ENCODE results near the gene IRX4. TPM values are rescaled to one million over a fixed set of nuclear protein-coding genes. Genes with fewer than 3 reads are reported as not detected.

IRX4 gene
- total and polyA plus RNA-seq, 9 of the 15 experiments (the other 6 are each of a cell fraction or from before 2014, with no cell fraction given): not detected

DNA sequence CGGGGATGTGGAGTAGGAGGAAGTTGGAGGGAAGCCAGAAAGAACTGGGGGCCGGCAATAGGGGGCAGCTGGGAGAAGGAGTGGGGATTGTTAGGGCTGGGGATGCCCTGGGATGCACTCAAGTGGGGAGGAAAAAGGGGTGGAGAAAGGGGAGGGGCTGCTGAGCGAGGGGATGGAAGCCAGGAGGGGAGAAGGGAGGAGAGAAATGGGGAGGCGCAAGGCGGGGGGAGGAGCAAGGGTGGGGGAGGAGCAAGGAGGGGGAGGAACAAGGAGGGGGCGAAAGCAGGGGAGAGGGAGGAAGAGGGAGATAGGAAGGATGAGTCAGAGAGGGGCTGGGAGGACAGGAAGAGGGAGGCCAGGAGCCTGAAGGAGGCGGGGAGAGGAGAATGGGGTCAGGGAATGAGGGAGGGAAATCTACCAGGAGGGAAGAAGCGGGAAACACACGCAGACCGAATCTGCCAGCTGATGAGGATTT is 1.6 kb downstream of the IRX4 start:
- DNase-seq (ENCODE audit: extremely low read depth in 1 of 4, low spot score in 3 of 4): peak; percentile 41 to 64 (median 57)
- POLR2A ChIA-PET: no interaction called here

More for the DNA sequence above, 1.6 kb downstream of the IRX4 start:
- in situ Hi-C loops (cut with MboI): no loop called here
- no peaks in the 10 kb centered on the region for H3K36me3 ChIP-seq (ENCODE audit: control insufficient read depth, insufficient read depth, low read length)
- peaks cover 3% of the 10 kb centered on the region for H3K9me1 ChIP-seq (ENCODE audit: control insufficient read depth, insufficient read depth, low read length)
- H3K27me3 ChIP-seq (ENCODE audit: control insufficient read depth in 2 of 2, insufficient read depth in 2 of 2, low read length in 2 of 2): peaks cover 22 to 46% of the 10 kb centered on the region in 2 experiments; a peak in 4 of 5 replicates
- H3K4me2 ChIP-seq (ENCODE audit: insufficient read depth, low read length): no peak overlapping the region
- intact Hi-C loops (cut with micrococcal nuclease): no loop called here
- H4K20me1 ChIP-seq (replicated peaks; ENCODE audit: control insufficient read depth, insufficient read depth, low read length): no peaks in the 10 kb centered on the region
- 17% methylated on average over 3 of the region's 10 CpGs for WGBS (ENCODE audit: insufficient coverage, low coverage, missing lambda C conversion rate)
- no TSS peak for BruUV-seq (replicated peaks)
- peaks cover 0 to 22% of the 10 kb centered on the region in 2 experiments; a peak in 2 of 5 replicates for H3K4me1 ChIP-seq (replicated peaks in 1 of 2; ENCODE audit: control insufficient read depth in 2 of 2, insufficient read depth in 2 of 2, low read length in 2 of 2)
- ATAC-seq (no peak), FAIRE-seq (no peak)
- no peak overlapping the region for H3K4me3 ChIP-seq
- H3K27ac ChIP-seq (ENCODE audit: extremely low read depth, low read depth, low read length): no peak overlapping the region
- H2AFZ ChIP-seq (ENCODE audit: low read depth, low read length): no peak overlapping the region
- H3K9me3 ChIP-seq (replicated peaks; ENCODE audit: control insufficient read depth, insufficient read depth, low read depth, low read length): no peaks in the 10 kb centered on the region
- no peaks in the 10 kb centered on the region for H3K79me2 ChIP-seq (ENCODE audit: control insufficient read depth, insufficient read depth, low read length)
- TF ChIP-seq ZC3H4 (CRISPR knock-in tag; IDR thresholded peaks at IDR 0.05; ENCODE audit: borderline replicate concordance) (no peak), NFIC (IDR thresholded peaks at IDR 0.05) (peak; percentile 58; the same call in 1 of the 2 replicates), ZBTB7A (IDR thresholded peaks at IDR 0.05; ENCODE audit: borderline replicate concordance, control insufficient read depth, low read depth, low read length) (no peak), ZNF347 (CRISPR knock-in tag; IDR thresholded peaks at IDR 0.05; ENCODE audit: low read depth) (no peak), PRMT5 (CRISPR knock-in tag; IDR thresholded peaks at IDR 0.05) (no peak), JUND (IDR thresholded peaks at IDR 0.05; ENCODE audit: borderline replicate concordance, low read depth, low read length) (peak; percentile 55), JUND (tag; IDR thresholded peaks at IDR 0.05; ENCODE audit: borderline replicate concordance, low read depth, low read length) (no peak; the same call in 2 of the 3 replicates), DPF2 (IDR thresholded peaks at IDR 0.05) (peak; percentile 27; the same call in 1 of the 2 replicates), EGR1 (conservative IDR thresholded peaks at IDR 0.05) (peak; percentile 73)
- TF ChIP-seq, protein P1, sequence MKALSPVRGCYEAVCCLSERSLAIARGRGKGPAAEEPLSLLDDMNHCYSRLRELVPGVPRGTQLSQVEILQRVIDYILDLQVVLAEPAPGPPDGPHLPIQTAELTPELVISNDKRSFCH (CRISPR knock-in tag; IDR thresholded peaks at IDR 0.05): no peak
- TF ChIP-seq, protein P1 (tag; IDR thresholded peaks at IDR 0.05): no peak
- TF ChIP-seq, protein P2, sequence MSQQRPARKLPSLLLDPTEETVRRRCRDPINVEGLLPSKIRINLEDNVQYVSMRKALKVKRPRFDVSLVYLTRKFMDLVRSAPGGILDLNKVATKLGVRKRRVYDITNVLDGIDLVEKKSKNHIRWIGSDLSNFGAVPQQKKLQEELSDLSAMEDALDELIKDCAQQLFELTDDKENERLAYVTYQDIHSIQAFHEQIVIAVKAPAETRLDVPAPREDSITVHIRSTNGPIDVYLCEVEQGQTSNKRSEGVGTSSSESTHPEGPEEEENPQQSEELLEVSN (IDR thresholded peaks at IDR 0.05; ENCODE audit: borderline replicate concordance in 1 of 2, extremely low read depth in 1 of 2, insufficient read depth in 1 of 2, insufficient read length in 1 of 2, low read depth in 1 of 2, low read length in 1 of 2, poor library complexity in 1 of 2, severe bottlenecking in 1 of 2): peak in 1 of 2 experiments; percentile 15
- TF ChIP-seq, protein P3, sequence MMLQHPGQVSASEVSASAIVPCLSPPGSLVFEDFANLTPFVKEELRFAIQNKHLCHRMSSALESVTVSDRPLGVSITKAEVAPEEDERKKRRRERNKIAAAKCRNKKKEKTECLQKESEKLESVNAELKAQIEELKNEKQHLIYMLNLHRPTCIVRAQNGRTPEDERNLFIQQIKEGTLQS (IDR thresholded peaks at IDR 0.05): peak; percentile 29; the same call in 1 of the 2 replicates
- TF ChIP-seq, protein P3 (CRISPR knock-in tag; conservative IDR thresholded peaks at IDR 0.05): no peak
- TF ChIP-seq, protein P4, sequence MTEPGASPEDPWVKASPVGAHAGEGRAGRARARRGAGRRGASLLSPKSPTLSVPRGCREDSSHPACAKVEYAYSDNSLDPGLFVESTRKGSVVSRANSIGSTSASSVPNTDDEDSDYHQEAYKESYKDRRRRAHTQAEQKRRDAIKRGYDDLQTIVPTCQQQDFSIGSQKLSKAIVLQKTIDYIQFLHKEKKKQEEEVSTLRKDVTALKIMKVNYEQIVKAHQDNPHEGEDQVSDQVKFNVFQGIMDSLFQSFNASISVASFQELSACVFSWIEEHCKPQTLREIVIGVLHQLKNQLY (CRISPR knock-in tag; conservative IDR thresholded peaks at IDR 0.05): no peak
- H3K9ac ChIP-seq (ENCODE audit: insufficient read depth in 1 of 2, low read depth in 2 of 2, low read length in 2 of 2): no peak overlapping the region
- CTCF ChIA-PET (ENCODE audit: low intra/inter-chr PET ratio): no interaction called here

Measured in K562 (cell line).